Nephron (organoid): ENCODE measurements around the gene PAPPA.

Source experiments
- H3K27ac Mint-ChIP-seq, 3 experiments: 2 replicates each; pipeline ENCODE4 v1.8.0; 2020; ENCODE audit warnings: mixed read lengths in 3 of 3, mild to moderate bottlenecking in 2 of 3, moderate library complexity in 1 of 3
- H3K27me3 Mint-ChIP-seq: 2 replicates; pipeline ENCODE4 v1.8.0; 2021; ENCODE audit warnings: low read depth, mild to moderate bottlenecking, moderate library complexity, mixed read lengths
- H3K36me3 Mint-ChIP-seq: 2 replicates; pipeline ENCODE4 v1.8.0; 2020; ENCODE audit warnings: low read depth, mixed read lengths
- H3K4me1 Mint-ChIP-seq: 2 replicates; pipeline ENCODE4 v1.8.0; 2020; ENCODE audit warnings: mixed read lengths
- H3K4me3 Mint-ChIP-seq, 3 experiments: 2 replicates each; pipeline ENCODE4 v1.8.0; 2020; ENCODE audit warnings: mild to moderate bottlenecking in 3 of 3, mixed read lengths in 3 of 3, moderate library complexity in 2 of 3
- H3K9me3 Mint-ChIP-seq: 2 replicates; pipeline ENCODE4 v1.8.0; 2020; ENCODE audit warnings: mixed read lengths
- CTCF ChIP-seq, 3 experiments: fragments of 200-600 bp; sonication (generic); IDR thresholded peaks; one replicate each; pipeline ENCODE4 v1.5.0; 2021; ENCODE audit warnings: antibody characterized with exemption in 3 of 3; ENCODE audit not compliant: unreplicated experiment in 3 of 3

PAPPA gene

GRCh38 chr9:116202219-116202912, 48.8 kb downstream of the PAPPA start:
- no peak overlapping the region for H3K27ac Mint-ChIP-seq
- H3K9me3 Mint-ChIP-seq, result no peaks in the 10 kb centered on the region
- peaks cover 5% of the 10 kb centered on the region for H3K36me3 Mint-ChIP-seq
- no peak overlapping the region for H3K4me3 Mint-ChIP-seq
- TF ChIP-seq CTCF (IDR thresholded peaks at IDR 0.05; ENCODE audit: unreplicated experiment in 3 of 3), result no peak
- H3K27me3 Mint-ChIP-seq, result peaks cover 9% of the 10 kb centered on the region
- peaks cover 4% of the 10 kb centered on the region for H3K4me1 Mint-ChIP-seq

- H3K36me3 Mint-ChIP-seq, result peaks cover 18% of the 10 kb centered on the region
- no peak for TF ChIP-seq CTCF (IDR thresholded peaks at IDR 0.05; ENCODE audit: unreplicated experiment in 3 of 3)
- peak overlapping the region in 1 of 3 experiments; percentile 34 for H3K27ac Mint-ChIP-seq
- no peak overlapping the region for H3K4me3 Mint-ChIP-seq
- H3K9me3 Mint-ChIP-seq, result no peaks in the 10 kb centered on the region
- peaks cover 3% of the 10 kb centered on the region for H3K27me3 Mint-ChIP-seq
- peaks cover 10% of the 10 kb centered on the region for H3K4me1 Mint-ChIP-seq
Measured at GRCh38 chr9:116204252-116204882, 50.8 kb downstream of the PAPPA start.

GRCh38 chr9:116207371-116208111, 54.0 kb downstream of the PAPPA start:
- no peak overlapping the region for H3K27ac Mint-ChIP-seq
- peaks cover 19% of the 10 kb centered on the region for H3K4me1 Mint-ChIP-seq
- peaks cover 24% of the 10 kb centered on the region for H3K36me3 Mint-ChIP-seq

GRCh38 chr9:116208417-116209232, 55.0 kb downstream of the PAPPA start:
- Mint-ChIP-seq H3K27ac (peak overlapping the region in 1 of 3 experiments; percentile 13), H3K9me3 (no peaks in the 10 kb centered on the region), H3K36me3 (peaks cover 24% of the 10 kb centered on the region), H3K4me1 (peaks cover 19% of the 10 kb centered on the region), H3K4me3 (no peak overlapping the region), H3K27me3 (no peaks in the 10 kb centered on the region)
- no peak for TF ChIP-seq CTCF (IDR thresholded peaks at IDR 0.05; ENCODE audit: unreplicated experiment in 3 of 3)

More at GRCh38 chr9:116207371-116208111, 54.0 kb downstream of the PAPPA start:
- Mint-ChIP-seq H3K4me3 (no peak overlapping the region), H3K9me3 (no peaks in the 10 kb centered on the region), H3K27me3 (no peaks in the 10 kb centered on the region)
- TF ChIP-seq CTCF (IDR thresholded peaks at IDR 0.05; ENCODE audit: unreplicated experiment in 3 of 3), result no peak

- peaks cover 19% of the 10 kb centered on the region for H3K4me1 Mint-ChIP-seq
- H3K36me3 Mint-ChIP-seq, result peaks cover 24% of the 10 kb centered on the region
- no peaks in the 10 kb centered on the region for H3K9me3 Mint-ChIP-seq
- H3K27ac Mint-ChIP-seq, result peak overlapping the region in 2 of 3 experiments; percentile 44 to 53
- H3K27me3 Mint-ChIP-seq, result no peaks in the 10 kb centered on the region
- H3K4me3 Mint-ChIP-seq, result no peak overlapping the region
- TF ChIP-seq CTCF (IDR thresholded peaks at IDR 0.05; ENCODE audit: unreplicated experiment in 3 of 3), result no peak
Measured at GRCh38 chr9:116209414-116210116, 56.0 kb downstream of the PAPPA start.
